ENCODE measurements around the gene TRAPPC6A. TPM values are rescaled to one million over a fixed set of nuclear protein-coding genes. Genes with fewer than 3 reads are reported as not detected.

Gene TRAPPC6A
- total and polyA plus RNA-seq, 9 of the 15 experiments (the other 6 are each of a cell fraction or from before 2014, with no cell fraction given), result 0.82 to 23.6 (median 11.6) TPM

DNA sequence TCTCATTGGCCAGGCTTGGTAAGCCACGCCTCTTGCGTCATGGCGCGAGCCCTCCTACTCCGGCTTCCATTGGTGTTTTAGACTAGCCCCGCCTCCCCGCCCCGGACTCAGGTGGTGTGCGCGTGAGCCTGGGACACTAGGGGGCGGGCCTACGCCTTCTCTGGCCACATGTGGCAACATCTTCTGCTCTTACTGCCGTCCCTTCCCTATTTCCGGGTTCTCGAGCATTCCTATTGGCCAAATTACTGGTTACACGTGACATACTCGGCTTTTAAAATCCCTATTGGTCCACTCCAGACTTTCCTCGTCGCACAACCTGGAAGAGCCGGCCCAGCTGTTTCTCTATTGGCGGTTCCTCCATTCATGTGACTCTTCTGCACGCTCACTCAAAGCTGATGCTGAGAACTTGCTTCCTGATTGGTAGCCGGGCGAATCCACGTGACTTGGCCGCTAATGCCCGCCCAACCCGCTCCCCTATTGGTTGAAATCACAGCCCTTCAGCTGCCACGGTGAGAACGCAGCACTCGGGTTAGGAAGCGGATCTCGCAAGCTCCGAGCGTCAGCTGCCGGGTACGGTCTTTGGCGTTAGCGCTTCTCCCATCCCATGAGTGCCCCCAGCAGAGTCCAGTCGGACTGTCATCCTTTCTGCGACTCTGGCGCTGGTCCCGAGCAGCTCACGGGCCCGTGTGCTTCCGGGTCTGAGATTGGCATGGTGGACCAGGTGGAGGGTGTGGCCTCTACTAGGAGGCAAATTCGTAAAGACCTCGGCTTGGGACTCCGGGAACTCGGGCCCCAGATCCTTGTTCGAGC lies 430 bp upstream of the TRAPPC6A start, which contains the start of gene BLOC1S3 (continued):
- TF ChIP-seq POLR2AphosphoS2 (IDR thresholded peaks at IDR 0.05; ENCODE audit: low read length) (0 out of 2 replicates have a peak, but pooled peaks have one; percentile 38), EP300 (IDR thresholded peaks at IDR 0.05; ENCODE audit: low read length) (0 out of 2 replicates have a peak, but pooled peaks have one; percentile 10), SIN3A (IDR thresholded peaks at IDR 0.05; ENCODE audit: borderline replicate concordance in 2 of 2, control insufficient read depth in 1 of 2, low read depth in 2 of 2, low read length in 2 of 2) (peak; percentile 97 to 99), ZNF444 (CRISPR knock-in tag; IDR thresholded peaks at IDR 0.05) (no peak), ESRRA (IDR thresholded peaks at IDR 0.05; ENCODE audit: borderline replicate concordance, low read depth) (peak; percentile 60), CBX3 (IDR thresholded peaks at IDR 0.05; ENCODE audit: borderline replicate concordance in 1 of 2, low read length in 2 of 2) (no peak), ZNF785 (CRISPR knock-in tag; IDR thresholded peaks at IDR 0.05) (no peak), ZNF41 (CRISPR knock-in tag; conservative IDR thresholded peaks at IDR 0.05) (no peak), CEBPB (tag; IDR thresholded peaks at IDR 0.05) (peak; percentile 97), NCOA2 (IDR thresholded peaks at IDR 0.05; ENCODE audit: partially characterized antibody in 2 of 2) (no peak), RBM34 (IDR thresholded peaks at IDR 0.05; ENCODE audit: borderline replicate concordance, insufficient read depth, low read length) (no peak), DIDO1 (tag; IDR thresholded peaks at IDR 0.05; ENCODE audit: low read depth) (peak; percentile 59), XRCC3 (IDR thresholded peaks at IDR 0.05) (no peak), CSDE1 (IDR thresholded peaks at IDR 0.05) (no peak), ZFX (CRISPR knock-in tag; IDR thresholded peaks at IDR 0.05) (no peak), RAD51 (IDR thresholded peaks at IDR 0.05; ENCODE audit: borderline replicate concordance, low read depth) (peak; percentile 98)
- TF ChIP-seq, protein P1, sequence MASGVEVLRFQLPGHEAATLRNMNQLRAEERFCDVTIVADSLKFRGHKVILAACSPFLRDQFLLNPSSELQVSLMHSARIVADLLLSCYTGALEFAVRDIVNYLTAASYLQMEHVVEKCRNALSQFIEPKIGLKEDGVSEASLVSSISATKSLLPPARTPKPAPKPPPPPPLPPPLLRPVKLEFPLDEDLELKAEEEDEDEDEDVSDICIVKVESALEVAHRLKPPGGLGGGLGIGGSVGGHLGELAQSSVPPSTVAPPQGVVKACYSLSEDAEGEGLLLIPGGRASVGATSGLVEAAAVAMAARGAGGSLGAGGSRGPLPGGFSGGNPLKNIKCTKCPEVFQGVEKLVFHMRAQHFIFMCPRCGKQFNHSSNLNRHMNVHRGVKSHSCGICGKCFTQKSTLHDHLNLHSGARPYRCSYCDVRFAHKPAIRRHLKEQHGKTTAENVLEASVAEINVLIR (CRISPR knock-in tag; IDR thresholded peaks at IDR 0.05), result peak; percentile 81
- TF ChIP-seq, protein P2, sequence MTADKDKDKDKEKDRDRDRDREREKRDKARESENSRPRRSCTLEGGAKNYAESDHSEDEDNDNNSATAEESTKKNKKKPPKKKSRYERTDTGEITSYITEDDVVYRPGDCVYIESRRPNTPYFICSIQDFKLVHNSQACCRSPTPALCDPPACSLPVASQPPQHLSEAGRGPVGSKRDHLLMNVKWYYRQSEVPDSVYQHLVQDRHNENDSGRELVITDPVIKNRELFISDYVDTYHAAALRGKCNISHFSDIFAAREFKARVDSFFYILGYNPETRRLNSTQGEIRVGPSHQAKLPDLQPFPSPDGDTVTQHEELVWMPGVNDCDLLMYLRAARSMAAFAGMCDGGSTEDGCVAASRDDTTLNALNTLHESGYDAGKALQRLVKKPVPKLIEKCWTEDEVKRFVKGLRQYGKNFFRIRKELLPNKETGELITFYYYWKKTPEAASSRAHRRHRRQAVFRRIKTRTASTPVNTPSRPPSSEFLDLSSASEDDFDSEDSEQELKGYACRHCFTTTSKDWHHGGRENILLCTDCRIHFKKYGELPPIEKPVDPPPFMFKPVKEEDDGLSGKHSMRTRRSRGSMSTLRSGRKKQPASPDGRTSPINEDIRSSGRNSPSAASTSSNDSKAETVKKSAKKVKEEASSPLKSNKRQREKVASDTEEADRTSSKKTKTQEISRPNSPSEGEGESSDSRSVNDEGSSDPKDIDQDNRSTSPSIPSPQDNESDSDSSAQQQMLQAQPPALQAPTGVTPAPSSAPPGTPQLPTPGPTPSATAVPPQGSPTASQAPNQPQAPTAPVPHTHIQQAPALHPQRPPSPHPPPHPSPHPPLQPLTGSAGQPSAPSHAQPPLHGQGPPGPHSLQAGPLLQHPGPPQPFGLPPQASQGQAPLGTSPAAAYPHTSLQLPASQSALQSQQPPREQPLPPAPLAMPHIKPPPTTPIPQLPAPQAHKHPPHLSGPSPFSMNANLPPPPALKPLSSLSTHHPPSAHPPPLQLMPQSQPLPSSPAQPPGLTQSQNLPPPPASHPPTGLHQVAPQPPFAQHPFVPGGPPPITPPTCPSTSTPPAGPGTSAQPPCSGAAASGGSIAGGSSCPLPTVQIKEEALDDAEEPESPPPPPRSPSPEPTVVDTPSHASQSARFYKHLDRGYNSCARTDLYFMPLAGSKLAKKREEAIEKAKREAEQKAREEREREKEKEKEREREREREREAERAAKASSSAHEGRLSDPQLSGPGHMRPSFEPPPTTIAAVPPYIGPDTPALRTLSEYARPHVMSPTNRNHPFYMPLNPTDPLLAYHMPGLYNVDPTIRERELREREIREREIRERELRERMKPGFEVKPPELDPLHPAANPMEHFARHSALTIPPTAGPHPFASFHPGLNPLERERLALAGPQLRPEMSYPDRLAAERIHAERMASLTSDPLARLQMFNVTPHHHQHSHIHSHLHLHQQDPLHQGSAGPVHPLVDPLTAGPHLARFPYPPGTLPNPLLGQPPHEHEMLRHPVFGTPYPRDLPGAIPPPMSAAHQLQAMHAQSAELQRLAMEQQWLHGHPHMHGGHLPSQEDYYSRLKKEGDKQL (CRISPR knock-in tag; IDR thresholded peaks at IDR 0.05; ENCODE audit: borderline replicate concordance), result no peak
- TF ChIP-seq, protein P3, sequence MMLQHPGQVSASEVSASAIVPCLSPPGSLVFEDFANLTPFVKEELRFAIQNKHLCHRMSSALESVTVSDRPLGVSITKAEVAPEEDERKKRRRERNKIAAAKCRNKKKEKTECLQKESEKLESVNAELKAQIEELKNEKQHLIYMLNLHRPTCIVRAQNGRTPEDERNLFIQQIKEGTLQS (IDR thresholded peaks at IDR 0.05), result peak; percentile 86
- TF ChIP-seq, protein P3 (CRISPR knock-in tag; conservative IDR thresholded peaks at IDR 0.05), result no peak

Data from K562 (cell line).